Measurements from ENCODE around the gene AMELX.

The AMELX gene

DNA sequence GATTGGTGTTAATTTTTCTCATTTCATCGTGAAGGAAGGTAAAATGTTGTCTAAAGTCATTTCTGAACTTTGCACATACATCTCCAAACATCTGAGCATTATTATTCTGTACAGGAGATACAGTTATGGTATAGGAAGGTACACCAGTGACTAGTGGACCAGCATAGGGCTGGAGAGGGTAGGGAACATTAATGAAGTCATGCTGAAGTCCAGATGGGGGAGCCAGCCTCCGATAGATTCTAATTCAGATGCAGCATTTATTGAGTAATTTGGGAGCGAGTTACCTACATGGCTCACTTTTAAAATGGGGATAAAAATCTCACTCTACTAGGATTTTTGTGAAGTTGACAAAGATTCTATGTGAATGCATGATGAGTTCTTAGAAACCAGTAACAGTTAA lies 34.9 kb downstream of the AMELX start:
- H3K9me3 ChIP-seq (ENCODE audit: control insufficient read depth, insufficient read depth, low read depth, low read length) = no peaks in the 10 kb centered on the region
- no peak overlapping the region for H3K4me3 ChIP-seq (ENCODE audit: low read depth, low read length)
- H3K27ac ChIP-seq (ENCODE audit: extremely low read depth, low read depth, low read length) = no peak overlapping the region
- POLR2A ChIA-PET = no interaction called here
- TF ChIP-seq, protein P1, sequence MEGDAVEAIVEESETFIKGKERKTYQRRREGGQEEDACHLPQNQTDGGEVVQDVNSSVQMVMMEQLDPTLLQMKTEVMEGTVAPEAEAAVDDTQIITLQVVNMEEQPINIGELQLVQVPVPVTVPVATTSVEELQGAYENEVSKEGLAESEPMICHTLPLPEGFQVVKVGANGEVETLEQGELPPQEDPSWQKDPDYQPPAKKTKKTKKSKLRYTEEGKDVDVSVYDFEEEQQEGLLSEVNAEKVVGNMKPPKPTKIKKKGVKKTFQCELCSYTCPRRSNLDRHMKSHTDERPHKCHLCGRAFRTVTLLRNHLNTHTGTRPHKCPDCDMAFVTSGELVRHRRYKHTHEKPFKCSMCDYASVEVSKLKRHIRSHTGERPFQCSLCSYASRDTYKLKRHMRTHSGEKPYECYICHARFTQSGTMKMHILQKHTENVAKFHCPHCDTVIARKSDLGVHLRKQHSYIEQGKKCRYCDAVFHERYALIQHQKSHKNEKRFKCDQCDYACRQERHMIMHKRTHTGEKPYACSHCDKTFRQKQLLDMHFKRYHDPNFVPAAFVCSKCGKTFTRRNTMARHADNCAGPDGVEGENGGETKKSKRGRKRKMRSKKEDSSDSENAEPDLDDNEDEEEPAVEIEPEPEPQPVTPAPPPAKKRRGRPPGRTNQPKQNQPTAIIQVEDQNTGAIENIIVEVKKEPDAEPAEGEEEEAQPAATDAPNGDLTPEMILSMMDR (tag by site-specific recombination; IDR thresholded peaks at IDR 0.05) = no peak
- TF ChIP-seq ZNF18 (tag by site-specific recombination; IDR thresholded peaks at IDR 0.05) = no peak
- TF ChIP-seq ZNF423 (tag by site-specific recombination; IDR thresholded peaks at IDR 0.05) = no peak
- no peak for TF ChIP-seq ZNF692 (tag by site-specific recombination; IDR thresholded peaks at IDR 0.05)
- no peak for TF ChIP-seq ZEB2 (tag by site-specific recombination; IDR thresholded peaks at IDR 0.05)
- TF ChIP-seq ZSCAN23 (tag by site-specific recombination; IDR thresholded peaks at IDR 0.05) = no peak
- TF ChIP-seq ZNF155 (tag by site-specific recombination; IDR thresholded peaks at IDR 0.05) = no peak
- no peak for TF ChIP-seq ZNF214 (tag by site-specific recombination; IDR thresholded peaks at IDR 0.05; ENCODE audit: borderline replicate concordance)
- TF ChIP-seq PRDM6 (tag by site-specific recombination; IDR thresholded peaks at IDR 0.05) = no peak
- CTCF ChIA-PET = no interaction called here
- no peaks in the 10 kb centered on the region for H3K36me3 ChIP-seq (ENCODE audit: control insufficient read depth in 2 of 2, insufficient read depth in 1 of 2, low read length in 2 of 2)
- no peaks in the 10 kb centered on the region for H3K4me1 ChIP-seq (ENCODE audit: control insufficient read depth, insufficient read depth, low read length)

DNA sequence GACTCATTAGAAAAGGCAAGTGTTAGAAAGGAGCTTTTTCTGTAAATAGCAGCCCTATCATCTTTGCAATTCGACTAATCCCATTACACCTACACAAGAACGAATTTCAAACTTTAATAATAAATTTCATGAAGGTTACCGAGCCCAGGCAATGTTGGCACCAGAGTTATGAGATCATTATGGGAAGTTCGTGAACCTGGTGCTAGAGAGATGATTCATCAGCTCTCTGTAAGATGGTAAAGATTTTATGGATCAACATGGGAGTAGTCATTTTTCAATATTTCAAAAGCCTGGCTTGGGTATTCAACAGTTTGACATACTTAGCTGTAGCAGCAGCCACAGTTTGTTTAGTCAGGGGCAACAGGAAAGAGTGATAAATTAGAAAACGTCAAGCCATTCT lies 35.8 kb downstream of the AMELX start:
- POLR2A ChIA-PET = no interaction called here
- no peaks in the 10 kb centered on the region for H3K4me1 ChIP-seq (ENCODE audit: control insufficient read depth, insufficient read depth, low read length)
- CTCF ChIA-PET = interaction anchor here (0.6 kb wide), 1 partner anchor 576 kb away, joined by 4 read pairs; no protein-coding TSS in a partner anchor
- no peak overlapping the region for H3K4me3 ChIP-seq (ENCODE audit: low read depth, low read length)
- no peaks in the 10 kb centered on the region for H3K9me3 ChIP-seq (ENCODE audit: control insufficient read depth, insufficient read depth, low read depth, low read length)
- no peaks in the 10 kb centered on the region for H3K36me3 ChIP-seq (ENCODE audit: control insufficient read depth in 2 of 2, insufficient read depth in 1 of 2, low read length in 2 of 2)
- TF ChIP-seq ZNF404 (tag by site-specific recombination; IDR thresholded peaks at IDR 0.05) (no peak), KLF10 (tag by site-specific recombination; IDR thresholded peaks at IDR 0.05) (no peak), ZNF214 (tag by site-specific recombination; IDR thresholded peaks at IDR 0.05; ENCODE audit: borderline replicate concordance) (no peak)
- TF ChIP-seq, protein P2, sequence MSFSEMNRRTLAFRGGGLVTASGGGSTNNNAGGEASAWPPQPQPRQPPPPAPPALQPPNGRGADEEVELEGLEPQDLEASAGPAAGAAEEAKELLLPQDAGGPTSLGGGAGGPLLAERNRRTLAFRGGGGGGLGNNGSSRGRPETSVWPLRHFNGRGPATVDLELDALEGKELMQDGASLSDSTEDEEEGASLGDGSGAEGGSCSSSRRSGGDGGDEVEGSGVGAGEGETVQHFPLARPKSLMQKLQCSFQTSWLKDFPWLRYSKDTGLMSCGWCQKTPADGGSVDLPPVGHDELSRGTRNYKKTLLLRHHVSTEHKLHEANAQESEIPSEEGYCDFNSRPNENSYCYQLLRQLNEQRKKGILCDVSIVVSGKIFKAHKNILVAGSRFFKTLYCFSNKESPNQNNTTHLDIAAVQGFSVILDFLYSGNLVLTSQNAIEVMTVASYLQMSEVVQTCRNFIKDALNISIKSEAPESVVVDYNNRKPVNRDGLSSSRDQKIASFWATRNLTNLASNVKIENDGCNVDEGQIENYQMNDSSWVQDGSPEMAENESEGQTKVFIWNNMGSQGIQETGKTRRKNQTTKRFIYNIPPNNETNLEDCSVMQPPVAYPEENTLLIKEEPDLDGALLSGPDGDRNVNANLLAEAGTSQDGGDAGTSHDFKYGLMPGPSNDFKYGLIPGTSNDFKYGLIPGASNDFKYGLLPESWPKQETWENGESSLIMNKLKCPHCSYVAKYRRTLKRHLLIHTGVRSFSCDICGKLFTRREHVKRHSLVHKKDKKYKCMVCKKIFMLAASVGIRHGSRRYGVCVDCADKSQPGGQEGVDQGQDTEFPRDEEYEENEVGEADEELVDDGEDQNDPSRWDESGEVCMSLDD (tag by site-specific recombination; IDR thresholded peaks at IDR 0.05) = no peak
- TF ChIP-seq, protein P3, sequence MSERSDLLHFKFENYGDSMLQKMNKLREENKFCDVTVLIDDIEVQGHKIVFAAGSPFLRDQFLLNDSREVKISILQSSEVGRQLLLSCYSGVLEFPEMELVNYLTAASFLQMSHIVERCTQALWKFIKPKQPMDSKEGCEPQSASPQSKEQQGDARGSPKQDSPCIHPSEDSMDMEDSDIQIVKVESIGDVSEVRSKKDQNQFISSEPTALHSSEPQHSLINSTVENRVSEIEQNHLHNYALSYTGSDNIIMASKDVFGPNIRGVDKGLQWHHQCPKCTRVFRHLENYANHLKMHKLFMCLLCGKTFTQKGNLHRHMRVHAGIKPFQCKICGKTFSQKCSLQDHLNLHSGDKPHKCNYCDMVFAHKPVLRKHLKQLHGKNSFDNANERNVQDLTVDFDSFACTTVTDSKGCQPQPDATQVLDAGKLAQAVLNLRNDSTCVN (tag by site-specific recombination; optimal IDR thresholded peaks at IDR 0.05) = no peak
- H3K27ac ChIP-seq (ENCODE audit: extremely low read depth, low read depth, low read length) = no peak overlapping the region
